AG09309 (cell line): Measurements from ENCODE around the gene TIPARP.

ENCODE experiments used
- DNase-seq: peaks from one replicate; pipeline ENCODE4 v3.0.0-alpha.2; 2010; ENCODE audit warnings: low read depth
- H3K4me3 ChIP-seq: 2 replicates; pipeline ENCODE4 v1.5.1; 2011; ENCODE audit warnings: mild to moderate bottlenecking, low read depth, low read length, moderate library complexity; ENCODE audit not compliant: control insufficient read depth
- TF ChIP-seq, protein P1 (sequence below): IDR thresholded peaks from 2 replicates; pipeline ENCODE4 v1.5.1; 2011; ENCODE audit warnings: mild to moderate bottlenecking, low read depth, low read length, inconsistent platforms; ENCODE audit not compliant: insufficient read depth, control insufficient read depth; ENCODE audit errors: missing control alignments

Gene TIPARP

DNA sequence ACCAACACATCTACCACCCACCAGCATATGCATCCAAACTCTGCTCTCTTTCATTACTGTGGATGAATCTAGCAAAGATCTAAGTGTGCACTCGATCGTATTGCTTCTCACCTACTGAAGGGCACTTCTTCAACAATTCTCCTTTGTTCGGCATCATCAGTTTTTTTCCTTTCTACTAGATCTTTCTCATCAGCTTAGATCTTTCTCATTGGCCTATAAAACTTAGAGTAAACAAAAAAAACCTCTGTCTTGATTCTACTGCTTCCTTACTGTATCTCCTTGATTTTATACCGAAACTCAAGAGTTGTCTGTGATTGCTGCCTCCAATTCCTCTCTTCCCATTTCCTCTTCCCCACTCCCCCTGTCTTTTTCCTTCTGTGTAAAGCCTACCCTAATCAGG is 36.1 kb upstream of the TIPARP start:
- no peak overlapping the region for H3K4me3 ChIP-seq
- TF ChIP-seq, protein P1, sequence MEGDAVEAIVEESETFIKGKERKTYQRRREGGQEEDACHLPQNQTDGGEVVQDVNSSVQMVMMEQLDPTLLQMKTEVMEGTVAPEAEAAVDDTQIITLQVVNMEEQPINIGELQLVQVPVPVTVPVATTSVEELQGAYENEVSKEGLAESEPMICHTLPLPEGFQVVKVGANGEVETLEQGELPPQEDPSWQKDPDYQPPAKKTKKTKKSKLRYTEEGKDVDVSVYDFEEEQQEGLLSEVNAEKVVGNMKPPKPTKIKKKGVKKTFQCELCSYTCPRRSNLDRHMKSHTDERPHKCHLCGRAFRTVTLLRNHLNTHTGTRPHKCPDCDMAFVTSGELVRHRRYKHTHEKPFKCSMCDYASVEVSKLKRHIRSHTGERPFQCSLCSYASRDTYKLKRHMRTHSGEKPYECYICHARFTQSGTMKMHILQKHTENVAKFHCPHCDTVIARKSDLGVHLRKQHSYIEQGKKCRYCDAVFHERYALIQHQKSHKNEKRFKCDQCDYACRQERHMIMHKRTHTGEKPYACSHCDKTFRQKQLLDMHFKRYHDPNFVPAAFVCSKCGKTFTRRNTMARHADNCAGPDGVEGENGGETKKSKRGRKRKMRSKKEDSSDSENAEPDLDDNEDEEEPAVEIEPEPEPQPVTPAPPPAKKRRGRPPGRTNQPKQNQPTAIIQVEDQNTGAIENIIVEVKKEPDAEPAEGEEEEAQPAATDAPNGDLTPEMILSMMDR, result no peak
- no peak for DNase-seq

DNA sequence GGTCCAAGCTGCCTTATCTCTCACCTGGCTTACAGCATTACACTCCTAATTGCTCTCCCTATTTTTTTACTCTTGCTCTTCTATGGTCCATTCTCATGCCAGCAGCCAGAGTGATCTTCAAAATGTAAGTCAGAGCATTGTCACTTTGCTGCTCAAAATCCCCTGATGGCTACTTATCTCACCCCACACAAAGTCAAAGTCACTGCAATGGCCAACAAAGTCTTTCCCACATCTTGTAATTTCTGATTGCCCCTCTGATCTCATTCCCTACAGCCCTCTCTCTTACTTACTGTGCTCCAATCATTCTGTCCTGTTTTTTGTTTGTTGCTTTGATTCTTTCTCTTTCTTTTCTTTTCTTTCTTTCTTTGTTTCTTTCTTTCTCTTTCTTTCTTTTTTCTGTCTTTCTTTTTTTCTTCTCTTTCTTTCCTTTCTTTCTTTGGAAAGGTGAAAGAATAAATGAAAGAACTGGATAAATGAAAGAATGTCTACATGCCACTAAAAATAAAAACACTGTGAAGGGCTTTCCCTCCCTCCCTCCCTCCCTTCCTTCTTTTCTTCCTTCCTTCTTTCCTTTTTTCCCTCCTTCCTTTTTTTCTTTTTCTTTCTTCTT is 34.9 kb upstream of the TIPARP start:
- H3K4me3 ChIP-seq, result no peak overlapping the region
- TF ChIP-seq, protein P1, result no peak

DNA sequence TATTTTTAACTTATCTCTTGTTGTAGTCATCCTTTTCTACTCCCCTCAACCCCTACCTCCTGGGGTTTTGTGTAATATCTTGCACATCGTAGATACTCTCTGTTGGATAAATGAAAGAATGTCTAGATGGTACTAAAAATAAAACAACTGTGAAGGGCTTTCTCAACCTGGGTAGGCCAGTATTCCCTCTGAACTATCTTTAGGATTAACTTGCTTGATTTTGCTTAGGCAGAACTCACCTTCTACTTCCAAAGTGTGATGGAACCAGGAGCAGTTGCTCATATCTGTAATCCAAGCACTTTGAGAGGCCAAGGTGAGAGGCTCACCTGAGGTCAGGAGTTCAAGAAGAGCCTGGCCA is 32.8 kb upstream of the TIPARP start:
- TF ChIP-seq, protein P1, result no peak
- no peak overlapping the region for H3K4me3 ChIP-seq
- DNase-seq, result no peak

More for the DNA sequence above, 34.9 kb upstream of the TIPARP start:
- no peak for DNase-seq

DNA sequence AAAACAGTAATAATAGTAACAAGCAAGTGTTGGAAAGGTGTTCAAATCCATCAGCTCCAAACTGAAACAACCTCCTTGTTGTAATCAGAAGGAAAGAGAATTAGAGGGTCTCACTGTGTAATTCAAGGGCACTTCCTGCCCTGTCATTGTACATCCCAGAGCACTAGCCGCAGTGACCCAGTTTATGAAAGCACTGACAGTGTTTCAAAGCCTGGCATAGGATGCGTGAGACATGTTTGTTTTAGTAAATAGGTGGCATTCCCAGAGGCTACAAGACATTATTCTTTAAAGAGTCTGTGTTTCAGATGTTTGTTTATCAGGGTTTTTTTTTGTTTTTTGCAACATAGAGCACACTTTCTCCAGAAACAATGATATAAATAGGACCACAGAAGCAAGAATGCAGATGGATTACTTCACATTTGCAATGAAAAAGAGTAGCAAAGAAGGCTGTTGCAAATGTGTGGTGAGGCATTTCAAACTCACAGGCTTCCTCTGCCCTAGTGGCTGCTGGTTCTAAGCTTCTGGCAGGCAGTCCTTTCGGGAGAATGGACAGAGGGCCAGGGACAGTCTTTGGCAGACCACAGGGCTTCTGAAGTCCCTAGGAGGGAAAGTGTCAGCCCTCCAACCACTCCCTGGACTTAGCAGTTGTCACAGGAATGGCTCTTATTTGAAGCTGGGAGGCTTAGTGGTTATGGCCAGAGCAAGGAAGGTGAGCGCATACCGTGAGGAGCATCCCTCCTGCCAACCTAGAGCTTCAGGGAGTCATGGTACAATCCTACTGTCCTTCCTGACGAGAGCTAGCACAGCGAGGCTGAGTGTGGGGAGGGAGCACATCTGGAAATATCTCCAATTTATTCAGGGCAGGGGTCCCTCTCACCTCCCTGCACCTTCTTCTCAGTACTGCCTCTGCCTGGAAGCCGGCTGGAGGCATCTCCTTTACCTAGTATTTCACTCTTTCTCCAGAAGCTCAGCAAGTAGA is 31.4 kb upstream of the TIPARP start:
- no peak for DNase-seq
- TF ChIP-seq, protein P1, result no peak
- no peak overlapping the region for H3K4me3 ChIP-seq

DNA sequence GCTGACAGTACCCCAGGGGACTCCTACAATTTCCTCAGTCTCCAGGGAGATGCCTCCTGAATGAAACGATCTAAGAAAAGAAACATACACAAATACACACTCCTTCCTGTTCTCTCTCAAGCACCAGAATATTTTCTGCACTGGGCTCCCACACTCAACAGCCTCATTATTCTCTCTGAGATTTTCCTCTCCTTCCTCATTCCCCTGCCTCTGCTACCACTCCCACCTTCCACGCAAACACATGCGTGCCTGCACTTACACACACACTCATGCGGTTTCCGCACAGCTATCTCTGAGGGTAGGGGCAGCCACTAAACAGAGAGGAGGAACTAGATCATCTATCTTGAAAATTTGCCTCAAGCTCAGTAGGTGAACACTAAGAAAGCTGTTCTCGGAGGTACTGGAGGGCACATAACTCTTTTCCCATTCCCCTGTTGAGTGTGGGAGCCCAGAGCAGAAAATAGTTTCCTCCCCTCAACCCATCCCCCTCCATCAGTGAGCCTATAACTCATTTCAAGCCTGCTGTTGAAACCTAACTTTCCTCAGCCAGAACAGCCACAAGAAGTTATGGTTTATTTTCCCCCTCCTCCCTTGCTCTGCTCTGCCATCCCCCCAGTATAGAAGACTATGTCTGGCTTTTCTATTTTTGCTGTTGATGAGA is 30.5 kb upstream of the TIPARP start:
- TF ChIP-seq, protein P1, result no peak
- H3K4me3 ChIP-seq, result no peak overlapping the region
- no peak for DNase-seq

DNA sequence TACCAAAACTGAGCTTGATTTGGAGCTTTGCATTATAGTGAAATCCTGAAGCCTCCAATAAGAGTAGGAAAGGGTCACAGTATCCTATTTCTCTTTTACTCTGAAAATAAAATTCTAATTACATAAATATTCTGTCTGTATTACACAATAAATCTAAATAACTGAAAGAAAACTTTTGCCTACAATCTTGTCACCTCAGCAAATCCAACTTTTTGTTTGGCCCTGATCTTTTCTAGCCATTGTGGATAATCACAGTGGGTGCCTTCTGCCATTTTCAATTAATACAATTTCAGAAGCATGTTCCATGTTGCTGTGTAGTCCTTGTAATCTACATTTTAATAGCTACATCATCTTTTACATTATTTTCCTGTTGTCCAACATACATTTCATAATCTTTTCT is 29.4 kb upstream of the TIPARP start:
- DNase-seq, result no peak
- no peak overlapping the region for H3K4me3 ChIP-seq
- TF ChIP-seq, protein P1, result no peak
